Memory B cell (primary cell): Measurements from ENCODE around the gene HTT-AS.

ENCODE experiments used
- ATAC-seq: fragments of 150-1000 bp; cut with Tn5 transposase; 2 replicates; pipeline ENCODE4 v1.10.0; 2021; ENCODE audit warnings: low read depth, mild to moderate bottlenecking, moderate library complexity
- DNase-seq, 2 donors: peaks; one replicate each; pipeline ENCODE4 v3.0.0; 2022; ENCODE audit warnings: low spot score in 2 of 2
- H3K27ac Mint-ChIP-seq: one replicate; pipeline ENCODE4 v1.8.0; 2022; ENCODE audit warnings: mild to moderate bottlenecking, moderate library complexity, mixed read lengths
- H3K27me3 Mint-ChIP-seq: one replicate; pipeline ENCODE4 v1.8.0; 2022; ENCODE audit warnings: mixed read lengths
- H3K36me3 Mint-ChIP-seq: one replicate; pipeline ENCODE4 v1.8.0; 2022; ENCODE audit warnings: mild to moderate bottlenecking, mixed read lengths
- H3K4me1 Mint-ChIP-seq: one replicate; pipeline ENCODE4 v1.8.0; 2022; ENCODE audit warnings: mixed read lengths
- H3K4me3 Mint-ChIP-seq: one replicate; pipeline ENCODE4 v1.8.0; 2022; ENCODE audit warnings: mild to moderate bottlenecking, moderate library complexity, mixed read lengths
- H3K9me3 Mint-ChIP-seq: one replicate; pipeline ENCODE4 v1.8.0; 2022; ENCODE audit warnings: mixed read lengths

HTT-AS gene

GRCh38 chr4:3074846-3075651 is 711 bp upstream of the HTT-AS start:
- H3K4me3 Mint-ChIP-seq, result peak overlapping the region; percentile 98
- H3K9me3 Mint-ChIP-seq, result no peaks in the 10 kb centered on the region
- DNase-seq, result peak; percentile 20 to 29
- no peak for ATAC-seq
- H3K27me3 Mint-ChIP-seq, result no peaks in the 10 kb centered on the region
- H3K4me1 Mint-ChIP-seq, result peaks cover 31% of the 10 kb centered on the region
- H3K27ac Mint-ChIP-seq, result peak overlapping the region; percentile 25
- H3K36me3 Mint-ChIP-seq, result peaks cover under 1% of the 10 kb centered on the region

DNA sequence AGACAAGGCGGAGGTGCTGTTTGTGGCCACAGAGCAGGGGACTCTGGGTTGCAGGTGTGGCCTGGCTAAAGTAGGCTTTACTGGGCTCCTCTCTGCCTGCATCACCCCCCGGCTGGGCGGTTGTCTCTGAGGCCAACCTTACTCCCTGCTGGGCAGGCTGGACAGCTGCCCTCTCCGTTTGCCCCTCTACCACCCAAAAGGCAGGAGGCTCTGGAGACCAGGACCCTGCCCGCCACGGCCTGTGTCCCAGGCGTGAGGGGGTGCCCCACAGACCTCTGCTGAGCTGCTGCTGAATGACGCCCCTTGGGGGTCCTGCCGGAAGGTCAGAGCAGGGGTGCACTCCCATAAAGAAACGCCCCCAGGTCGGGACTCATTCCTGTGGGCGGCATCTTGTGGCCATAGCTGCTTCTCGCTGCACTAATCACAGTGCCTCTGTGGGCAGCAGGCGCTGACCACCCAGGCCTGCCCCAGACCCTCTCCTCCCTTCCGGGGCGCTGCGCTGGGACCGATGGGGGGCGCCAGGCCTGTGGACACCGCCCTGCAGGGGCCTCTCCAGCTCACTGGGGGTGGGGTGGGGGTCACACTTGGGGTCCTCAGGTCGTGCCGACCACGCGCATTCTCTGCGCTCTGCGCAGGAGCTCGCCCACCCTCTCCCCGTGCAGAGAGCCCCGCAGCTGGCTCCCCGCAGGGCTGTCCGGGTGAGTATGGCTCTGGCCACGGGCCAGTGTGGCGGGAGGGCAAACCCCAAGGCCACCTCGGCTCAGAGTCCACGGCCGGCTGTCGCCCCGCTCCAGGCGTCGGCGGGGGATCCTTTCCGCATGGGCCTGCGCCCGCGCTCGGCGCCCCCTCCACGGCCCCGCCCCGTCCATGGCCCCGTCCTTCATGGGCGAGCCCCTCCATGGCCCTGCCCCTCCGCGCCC is 920 bp downstream of the HTT-AS start:
- peaks cover 2% of the 10 kb centered on the region for H3K36me3 Mint-ChIP-seq
- no peak for ATAC-seq
- no peaks in the 10 kb centered on the region for H3K9me3 Mint-ChIP-seq
- DNase-seq, result peak in 1 of 2 donors; percentile 25
- H3K27ac Mint-ChIP-seq, result no peak overlapping the region
- H3K27me3 Mint-ChIP-seq, result no peaks in the 10 kb centered on the region
- H3K4me1 Mint-ChIP-seq, result peaks cover 22% of the 10 kb centered on the region
- peak overlapping the region; percentile 98 for H3K4me3 Mint-ChIP-seq

DNA sequence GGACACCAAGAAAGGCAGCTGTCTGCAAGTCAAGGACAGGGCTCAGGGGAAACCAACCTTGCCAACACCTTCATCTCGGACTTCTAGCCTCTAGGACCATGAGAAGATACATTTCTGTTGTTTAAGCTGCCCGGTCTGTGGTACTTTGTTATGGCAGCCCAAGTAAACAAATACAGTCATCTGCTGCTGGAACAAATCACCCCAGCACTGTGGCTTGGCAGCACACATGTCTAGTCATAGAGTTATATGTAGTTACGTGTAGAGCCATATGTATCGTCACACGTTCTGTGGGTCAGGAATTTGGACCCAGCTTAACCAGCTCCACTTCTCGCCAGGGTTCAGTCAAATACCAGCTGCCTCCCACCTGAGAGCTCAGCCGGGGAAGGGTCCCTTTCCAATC is 2.5 kb downstream of the HTT-AS start:
- Mint-ChIP-seq H3K36me3 (peaks cover 6% of the 10 kb centered on the region), H3K4me1 (peaks cover 13% of the 10 kb centered on the region), H3K4me3 (no peak overlapping the region), H3K27me3 (no peaks in the 10 kb centered on the region), H3K27ac (peak overlapping the region; percentile 9), H3K9me3 (no peaks in the 10 kb centered on the region)
- ATAC-seq, result no peak
- DNase-seq, result no peak

DNA sequence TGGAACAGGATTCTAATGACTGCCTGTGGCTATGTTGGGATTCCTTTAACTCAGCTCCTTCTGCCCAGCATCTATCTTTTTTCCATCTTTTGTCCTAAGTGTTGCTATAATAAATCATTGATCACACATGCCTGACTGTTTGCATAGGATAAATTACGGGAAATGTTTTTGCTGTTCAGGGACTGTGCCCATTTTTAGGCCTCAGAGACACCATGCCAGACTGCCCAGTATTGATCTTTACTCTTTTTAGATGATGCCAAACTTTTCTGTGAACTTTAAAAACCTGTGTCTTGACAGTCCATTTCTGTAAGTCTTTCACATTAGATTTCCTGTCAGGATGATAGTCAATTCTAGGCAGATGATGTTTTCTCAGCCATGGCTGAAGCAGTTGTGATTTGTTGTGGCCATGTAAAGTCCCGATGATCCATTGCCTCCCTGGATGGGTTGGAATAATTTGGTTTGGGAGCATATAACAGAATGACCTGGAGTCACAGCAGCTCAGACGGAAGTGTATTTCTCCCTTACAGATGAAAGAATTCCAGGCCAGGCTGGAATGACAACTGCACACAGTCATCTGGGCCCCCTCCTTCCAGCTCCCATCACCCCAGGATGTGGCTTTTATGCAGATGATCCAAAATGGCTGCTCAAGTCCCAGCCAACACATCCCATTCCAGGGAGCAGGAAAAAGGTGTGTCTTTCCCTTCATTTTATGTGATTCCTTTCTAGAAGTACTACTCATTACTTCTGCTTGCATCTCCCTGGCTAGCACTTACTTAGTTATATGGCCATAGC is 3.4 kb downstream of the HTT-AS start:
- H3K4me3 Mint-ChIP-seq, result no peak overlapping the region
- no peak for ATAC-seq
- peak overlapping the region; percentile 9 for H3K27ac Mint-ChIP-seq
- no peak for DNase-seq
- peaks cover 8% of the 10 kb centered on the region for H3K36me3 Mint-ChIP-seq
- peaks cover 8% of the 10 kb centered on the region for H3K4me1 Mint-ChIP-seq
- H3K27me3 Mint-ChIP-seq, result no peaks in the 10 kb centered on the region
- no peaks in the 10 kb centered on the region for H3K9me3 Mint-ChIP-seq

DNA sequence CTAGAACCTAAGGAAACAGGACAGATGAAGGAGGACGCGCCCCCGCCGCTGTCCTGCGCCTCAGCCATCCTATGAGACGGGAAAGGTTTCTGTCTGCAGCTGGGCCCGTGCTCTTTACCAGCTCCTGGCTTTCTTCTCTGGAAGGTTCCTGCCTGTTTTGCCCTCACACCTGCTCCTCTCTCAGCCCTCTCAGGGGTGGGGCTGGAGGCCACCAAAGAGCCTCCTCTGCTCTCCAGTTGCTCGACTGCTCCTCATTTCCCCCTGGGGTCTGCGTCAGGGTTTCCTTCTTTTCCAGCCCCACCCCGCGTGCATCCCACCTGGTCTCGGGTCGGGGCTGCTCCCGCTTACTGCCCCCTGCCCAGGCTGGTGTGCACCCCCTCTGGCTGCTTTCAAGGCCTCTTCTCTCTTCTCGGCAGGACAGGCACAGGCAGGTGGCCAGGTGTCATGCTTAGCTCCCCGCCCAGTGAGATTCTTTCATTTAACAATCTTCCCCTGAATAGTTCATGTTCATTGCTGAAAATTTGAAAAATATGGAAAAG is 4.6 kb downstream of the HTT-AS start:
- Mint-ChIP-seq H3K27me3 (no peaks in the 10 kb centered on the region), H3K4me3 (no peak overlapping the region), H3K27ac (no peak overlapping the region), H3K36me3 (peaks cover 13% of the 10 kb centered on the region), H3K4me1 (no peaks in the 10 kb centered on the region), H3K9me3 (no peaks in the 10 kb centered on the region)
- no peak for DNase-seq
- ATAC-seq, result no peak

GRCh38 chr4:3067473-3068001 is 6.8 kb downstream of the HTT-AS start:
- no peak for DNase-seq
- H3K4me3 Mint-ChIP-seq, result no peak overlapping the region
- no peaks in the 10 kb centered on the region for H3K4me1 Mint-ChIP-seq
- H3K36me3 Mint-ChIP-seq, result peaks cover 15% of the 10 kb centered on the region
- H3K27me3 Mint-ChIP-seq, result no peaks in the 10 kb centered on the region
- no peak overlapping the region for H3K27ac Mint-ChIP-seq
- no peak for ATAC-seq
- no peaks in the 10 kb centered on the region for H3K9me3 Mint-ChIP-seq

- H3K4me1 Mint-ChIP-seq, result no peaks in the 10 kb centered on the region
- H3K36me3 Mint-ChIP-seq, result peaks cover 15% of the 10 kb centered on the region
- H3K27ac Mint-ChIP-seq, result peak overlapping the region; percentile 42
- H3K4me3 Mint-ChIP-seq, result no peak overlapping the region
- no peak for ATAC-seq
- DNase-seq, result no peak
- H3K9me3 Mint-ChIP-seq, result no peaks in the 10 kb centered on the region
- H3K27me3 Mint-ChIP-seq, result no peaks in the 10 kb centered on the region
These were observed 7.4 kb downstream of the HTT-AS start for GRCh38 chr4:3066836-3067400.

DNA sequence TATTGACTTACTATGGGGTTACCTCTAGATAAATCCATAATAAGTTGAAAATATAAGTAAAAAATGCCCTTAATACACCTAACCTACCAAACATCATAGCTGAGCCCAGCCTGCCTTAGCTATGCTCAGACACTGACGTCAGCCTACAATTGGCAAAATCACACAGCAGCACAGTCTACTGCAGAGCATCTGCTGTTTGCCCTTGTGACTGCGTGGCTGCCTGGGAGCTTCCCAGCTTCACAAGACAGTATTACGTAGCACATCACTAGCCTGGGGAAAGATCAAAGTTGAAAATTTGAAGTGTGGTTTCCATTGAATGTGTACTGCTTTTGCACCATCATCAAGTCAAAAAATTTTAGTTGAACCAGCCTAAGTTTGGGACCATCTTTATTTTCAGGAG is 8.8 kb downstream of the HTT-AS start:
- DNase-seq (no peak), ATAC-seq (no peak)
- Mint-ChIP-seq H3K27me3 (no peaks in the 10 kb centered on the region), H3K27ac (no peak overlapping the region), H3K36me3 (peaks cover 15% of the 10 kb centered on the region), H3K9me3 (no peaks in the 10 kb centered on the region), H3K4me1 (no peaks in the 10 kb centered on the region), H3K4me3 (no peak overlapping the region)

DNA sequence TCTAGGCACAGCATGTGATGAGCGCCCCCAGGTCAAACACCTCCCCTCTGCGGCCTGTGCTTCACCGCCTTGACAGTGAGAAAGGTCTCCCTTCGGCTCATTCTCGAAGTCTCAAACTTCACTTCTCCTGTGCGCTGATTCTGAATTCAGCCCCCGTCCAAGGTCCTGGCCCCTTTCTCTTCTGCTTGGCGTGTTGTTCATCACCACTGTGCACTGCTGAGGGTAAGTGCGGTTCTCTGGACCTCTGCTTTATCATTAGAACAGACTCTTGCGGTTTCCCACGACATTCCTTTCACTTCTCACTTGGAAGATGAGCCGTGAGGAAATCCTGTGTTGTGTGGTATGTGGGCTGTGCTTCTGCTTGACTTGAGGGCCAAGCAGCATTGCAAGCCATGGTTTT is 11.9 kb downstream of the HTT-AS start:
- H3K27me3 Mint-ChIP-seq, result no peaks in the 10 kb centered on the region
- peaks cover 13% of the 10 kb centered on the region for H3K36me3 Mint-ChIP-seq
- no peak overlapping the region for H3K4me3 Mint-ChIP-seq
- ATAC-seq, result no peak
- no peaks in the 10 kb centered on the region for H3K9me3 Mint-ChIP-seq
- peaks cover 15% of the 10 kb centered on the region for H3K4me1 Mint-ChIP-seq
- no peak for DNase-seq
- H3K27ac Mint-ChIP-seq, result no peak overlapping the region

GRCh38 chr4:3060946-3061345 is 13.4 kb downstream of the HTT-AS start:
- ATAC-seq (no peak), DNase-seq (no peak)
- Mint-ChIP-seq H3K9me3 (no peaks in the 10 kb centered on the region), H3K27ac (no peak overlapping the region), H3K36me3 (peaks cover 11% of the 10 kb centered on the region), H3K4me3 (no peak overlapping the region), H3K4me1 (peaks cover 15% of the 10 kb centered on the region), H3K27me3 (no peaks in the 10 kb centered on the region)

GRCh38 chr4:3059943-3060342 is 14.4 kb downstream of the HTT-AS start:
- DNase-seq (no peak), ATAC-seq (no peak)
- H3K27ac Mint-ChIP-seq, result no peak overlapping the region
- H3K9me3 Mint-ChIP-seq, result peaks cover 4% of the 10 kb centered on the region
- peaks cover 15% of the 10 kb centered on the region for H3K4me1 Mint-ChIP-seq
- H3K27me3 Mint-ChIP-seq, result no peaks in the 10 kb centered on the region
- H3K4me3 Mint-ChIP-seq, result no peak overlapping the region
- H3K36me3 Mint-ChIP-seq, result peaks cover 11% of the 10 kb centered on the region

DNA sequence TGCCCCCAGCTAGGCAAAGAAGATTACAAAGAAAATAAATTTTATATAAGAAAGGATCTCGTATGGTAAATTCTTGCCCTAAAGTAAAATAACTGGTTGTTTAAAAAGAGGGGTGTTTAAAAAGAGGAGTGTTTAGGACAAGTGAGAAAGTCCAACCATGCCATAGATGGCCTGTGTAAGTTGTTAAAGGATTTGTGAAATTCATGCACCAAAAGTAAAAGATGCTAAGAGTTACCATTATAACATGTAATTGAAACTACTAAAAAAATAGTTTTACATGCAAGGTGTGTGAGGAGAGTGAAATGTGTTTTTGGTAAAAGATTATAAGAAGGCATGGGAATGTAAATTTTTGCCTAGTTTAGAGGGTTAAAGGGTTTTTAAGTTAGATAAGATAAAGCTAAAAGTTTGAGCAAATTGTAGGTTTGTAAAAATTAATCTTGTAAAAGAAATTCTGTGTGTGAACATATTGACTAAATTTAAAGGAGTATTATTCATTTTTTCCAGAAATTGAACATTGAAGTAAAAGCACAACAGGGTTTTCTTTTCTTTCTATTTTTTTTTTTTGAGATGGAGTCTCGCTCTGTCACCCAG is 20.1 kb downstream of the HTT-AS start:
- DNase-seq (no peak), ATAC-seq (no peak)
- peaks cover 13% of the 10 kb centered on the region for H3K36me3 Mint-ChIP-seq
- no peak overlapping the region for H3K4me3 Mint-ChIP-seq
- H3K27ac Mint-ChIP-seq, result no peak overlapping the region
- peaks cover 7% of the 10 kb centered on the region for H3K9me3 Mint-ChIP-seq
- peaks cover 10% of the 10 kb centered on the region for H3K4me1 Mint-ChIP-seq
- H3K27me3 Mint-ChIP-seq, result no peaks in the 10 kb centered on the region
